Measurements from ENCODE around the gene ELK3. TPM values are rescaled to one million over a fixed set of nuclear protein-coding genes. Genes with fewer than 3 reads are reported as not detected.

Gene ELK3
- total and polyA plus RNA-seq, 2 of the 13 experiments (the other 11 are each of a cell fraction or from before 2014, with no cell fraction given), result 2.9 to 3.2 TPM

- TF ChIP-seq TBX2 (CRISPR knock-in tag; IDR thresholded peaks at IDR 0.05; ENCODE audit: borderline replicate concordance), result peak; percentile 24; the same call in 1 of the 2 replicates
- TF ChIP-seq PRDM15 (CRISPR knock-in tag; IDR thresholded peaks at IDR 0.05), result 0 out of 2 replicates have a peak, but pooled peaks have one; percentile 27
- TF ChIP-seq ZNF816 (CRISPR knock-in tag; IDR thresholded peaks at IDR 0.05; ENCODE audit: borderline replicate concordance), result no peak
- TF ChIP-seq ZMYM4 (CRISPR knock-in tag; IDR thresholded peaks at IDR 0.05), result peak; percentile 60; the same call in 1 of the 2 replicates
- 0 out of 2 replicates have a peak, but pooled peaks have one; percentile 30 for TF ChIP-seq SNAPC2 (CRISPR knock-in tag; IDR thresholded peaks at IDR 0.05)
- TF ChIP-seq POLR2A (IDR thresholded peaks at IDR 0.05; ENCODE audit: insufficient read depth in 1 of 2, low read depth in 2 of 2, low read length in 2 of 2), result no peak
- TF ChIP-seq FOXJ3 (CRISPR knock-in tag; IDR thresholded peaks at IDR 0.05; ENCODE audit: borderline replicate concordance), result 0 out of 2 replicates have a peak, but pooled peaks have one; percentile 24
- TF ChIP-seq THYN1 (CRISPR knock-in tag; IDR thresholded peaks at IDR 0.05; ENCODE audit: borderline replicate concordance, low read depth), result no peak
- no peak for TF ChIP-seq FOXA1 (IDR thresholded peaks at IDR 0.05)
- peak; percentile 19; the same call in 1 of the 2 replicates for TF ChIP-seq FOXA1 (CRISPR knock-in tag; IDR thresholded peaks at IDR 0.05)
- TF ChIP-seq ZKSCAN5 (CRISPR knock-in tag; IDR thresholded peaks at IDR 0.05), result no peak
- TF ChIP-seq NCOA2 (CRISPR knock-in tag; IDR thresholded peaks at IDR 0.05), result peak; percentile 57; the same call in 1 of the 2 replicates
- TF ChIP-seq SOX6 (IDR thresholded peaks at IDR 0.05), result no peak
- no peak; the same call in 1 of the 2 replicates for TF ChIP-seq SOX6 (CRISPR knock-in tag; IDR thresholded peaks at IDR 0.05)
- peak; percentile 28; the same call in 1 of the 2 replicates for TF ChIP-seq HMG20A (CRISPR knock-in tag; IDR thresholded peaks at IDR 0.05; ENCODE audit: borderline replicate concordance)
- TF ChIP-seq EHMT2 (IDR thresholded peaks at IDR 0.05; ENCODE audit: borderline replicate concordance, low read depth, low read length), result no peak
- peak; percentile 70 for TF ChIP-seq ARID5B (CRISPR knock-in tag; IDR thresholded peaks at IDR 0.05)
- TF ChIP-seq SOX13 (IDR thresholded peaks at IDR 0.05), result no peak
- TF ChIP-seq SOX13 (CRISPR knock-in tag; conservative IDR thresholded peaks at IDR 0.05 in 1 of 2, IDR thresholded peaks at IDR 0.05 in 1 of 2), result peak in 1 of 2 experiments; percentile 42; a peak in 1 of 4 replicates
- peak; percentile 14; the same call in 1 of the 2 replicates for TF ChIP-seq HOXA3 (CRISPR knock-in tag; IDR thresholded peaks at IDR 0.05)
- peak; percentile 69; the same call in 1 of the 2 replicates for TF ChIP-seq TFAP4 (IDR thresholded peaks at IDR 0.05; ENCODE audit: borderline replicate concordance, low read depth)
- TF ChIP-seq EP300 (IDR thresholded peaks at IDR 0.05; ENCODE audit: low read depth in 2 of 2, low read length in 2 of 2), result 0 out of 4 replicates have a peak, but pooled peaks of 1 of the 2 experiments have one; percentile 21
- TF ChIP-seq EP300 (CRISPR knock-in tag; IDR thresholded peaks at IDR 0.05; ENCODE audit: borderline replicate concordance), result no peak
Measured at GRCh38 chr12:96257550-96258103, 63.5 kb downstream of the ELK3 start (continued).

Measured in HepG2 (cell line).